ENCODE data around the gene CNN3. TPM values are rescaled to one million over a fixed set of nuclear protein-coding genes. Genes with fewer than 3 reads are reported as not detected.

Gene CNN3
- total RNA-seq, 1 experiment from 2014 or later, result 183 TPM

GRCh38 chr1:94859174-94859573 is 67.7 kb downstream of the CNN3 start (continued):
- TF ChIP-seq NFE2L1 (CRISPR knock-in tag; IDR thresholded peaks at IDR 0.05), result no peak
- TF ChIP-seq RELA (CRISPR knock-in tag; IDR thresholded peaks at IDR 0.05; ENCODE audit: borderline replicate concordance), result no peak
- no peak for TF ChIP-seq FOXP4 (CRISPR knock-in tag; IDR thresholded peaks at IDR 0.05)
- TF ChIP-seq ZSCAN18 (CRISPR knock-in tag; IDR thresholded peaks at IDR 0.05), result no peak
- TF ChIP-seq ERG (CRISPR knock-in tag; IDR thresholded peaks at IDR 0.05), result no peak
- no peak for TF ChIP-seq USF1 (CRISPR knock-in tag; IDR thresholded peaks at IDR 0.05)
- no peak for TF ChIP-seq TP53 (CRISPR knock-in tag; IDR thresholded peaks at IDR 0.05)

GRCh38 chr1:94858276-94858675 is 68.6 kb downstream of the CNN3 start:
- H3K4me3 Mint-ChIP-seq, result no peak overlapping the region
- no peak for TF ChIP-seq ELF4 (CRISPR knock-in tag; IDR thresholded peaks at IDR 0.05; ENCODE audit: low read depth)
- TF ChIP-seq MYBL2 (CRISPR knock-in tag; IDR thresholded peaks at IDR 0.05), result no peak
- no peak for TF ChIP-seq ZNF512 (CRISPR knock-in tag; IDR thresholded peaks at IDR 0.05; ENCODE audit: borderline replicate concordance)
- TF ChIP-seq TEAD4 (CRISPR knock-in tag; IDR thresholded peaks at IDR 0.05), result no peak
- TF ChIP-seq SOX15 (CRISPR knock-in tag; IDR thresholded peaks at IDR 0.05), result no peak
- no peak for TF ChIP-seq ZBTB43 (CRISPR knock-in tag; IDR thresholded peaks at IDR 0.05)
- no peaks in the 10 kb centered on the region for H3K36me3 Mint-ChIP-seq
- POLR2A ChIA-PET, result interaction anchor here (0.7 kb wide), 1 partner anchor 45 kb away, joined by 3 read pairs; no protein-coding TSS in a partner anchor
- no peak overlapping the region for H3K27ac Mint-ChIP-seq
- no peak for ATAC-seq
- no peaks in the 10 kb centered on the region for H3K27me3 Mint-ChIP-seq (ENCODE audit: low read depth)
- CTCF ChIA-PET, result interaction anchor here (0.6 to 2.8 kb wide), 6 partner anchors 15 to 375 kb away, joined by 3 to 16 read pairs (median 4); partner anchors contain the start of gene RWDD3
- no peaks in the 10 kb centered on the region for H3K9me3 Mint-ChIP-seq
- peaks cover 18% of the 10 kb centered on the region for H3K4me1 Mint-ChIP-seq
- no peak for DNase-seq (ENCODE audit: low spot score)

GRCh38 chr1:94856868-94857267 is 70.0 kb downstream of the CNN3 start:
- Mint-ChIP-seq H3K4me1 (peaks cover 4% of the 10 kb centered on the region), H3K4me3 (no peak overlapping the region), H3K36me3 (no peaks in the 10 kb centered on the region), H3K27me3 (ENCODE audit: low read depth) (no peaks in the 10 kb centered on the region), H3K9me3 (no peaks in the 10 kb centered on the region), H3K27ac (no peak overlapping the region)
- ATAC-seq, result no peak
- POLR2A ChIA-PET, result no interaction called here
- CTCF ChIA-PET, result interaction anchor here (1.1 to 1.4 kb wide), 3 partner anchors 13 to 187 kb away, joined by 3 to 8 read pairs (median 4); no protein-coding TSS in a partner anchor
- DNase-seq (ENCODE audit: low spot score), result no peak
- TF ChIP-seq HMGXB4 (CRISPR knock-in tag; IDR thresholded peaks at IDR 0.05) (no peak), FOXJ3 (CRISPR knock-in tag; IDR thresholded peaks at IDR 0.05; ENCODE audit: borderline replicate concordance) (no peak), CTCF (IDR thresholded peaks at IDR 0.05) (no peak), ZNF263 (CRISPR knock-in tag; IDR thresholded peaks at IDR 0.05; ENCODE audit: low read depth) (no peak), E2F4 (CRISPR knock-in tag; IDR thresholded peaks at IDR 0.05; ENCODE audit: borderline replicate concordance, low read depth) (no peak)
